ENCODE data around the gene LECT2.

LECT2 gene

GRCh38 chr5:135954899-135955298 is at the start of gene LECT2:
LECT2 (minus strand) TSS chr5:135954983; CDS start chr5:135954833, 150 bp downstream.
- no peak for DNase-seq

GRCh38 chr5:136004436-136004835 is 49.7 kb upstream of the LECT2 start:
- DNase-seq = no peak

GRCh38 chr5:136001466-136001981 is 46.7 kb upstream of the LECT2 start:
- no peak for DNase-seq

- DNase-seq = no peak
These were observed 46.1 kb upstream of the LECT2 start for GRCh38 chr5:136000932-136001331.

- no peak for DNase-seq
These were observed 45.4 kb upstream of the LECT2 start for GRCh38 chr5:136000147-136000546.

GRCh38 chr5:135999406-136000139 is 44.8 kb upstream of the LECT2 start:
- peak; percentile 15 for DNase-seq

- DNase-seq = no peak
These were observed 44.1 kb upstream of the LECT2 start for GRCh38 chr5:135998889-135999288.

- DNase-seq = no peak
These were observed 43.0 kb upstream of the LECT2 start for GRCh38 chr5:135997673-135998335.

- DNase-seq = no peak
These were observed 41.8 kb upstream of the LECT2 start for GRCh38 chr5:135996611-135997010.

- DNase-seq = no peak
These were observed 41.2 kb upstream of the LECT2 start for GRCh38 chr5:135995976-135996375.

GRCh38 chr5:135993880-135994636 is 39.3 kb upstream of the LECT2 start:
- DNase-seq = peak; percentile 77

GRCh38 chr5:135993335-135993879 is 38.6 kb upstream of the LECT2 start:
- peak; percentile 31 for DNase-seq

- no peak for DNase-seq
These were observed 36.6 kb upstream of the LECT2 start for GRCh38 chr5:135991429-135991828.

- no peak for DNase-seq
These were observed 35.9 kb upstream of the LECT2 start for GRCh38 chr5:135990528-135991255.

- no peak for DNase-seq
These were observed 34.9 kb upstream of the LECT2 start for GRCh38 chr5:135989686-135990085.

GRCh38 chr5:135988546-135988945 is 33.8 kb upstream of the LECT2 start:
- DNase-seq = no peak

GRCh38 chr5:135986891-135987401 is 32.2 kb upstream of the LECT2 start:
- no peak for DNase-seq

GRCh38 chr5:135986401-135986800 is 31.6 kb upstream of the LECT2 start:
- no peak for DNase-seq

GRCh38 chr5:135985951-135986350 is 31.2 kb upstream of the LECT2 start:
- no peak for DNase-seq

GRCh38 chr5:135980620-135981019 is 25.8 kb upstream of the LECT2 start:
- DNase-seq = no peak

- no peak for DNase-seq
These were observed 24.7 kb upstream of the LECT2 start for GRCh38 chr5:135979510-135979909.

GRCh38 chr5:135978993-135979392 is 24.2 kb upstream of the LECT2 start:
- no peak for DNase-seq
